ENCODE measurements around the gene SLC23A1.

SLC23A1 gene

GRCh38 chr5:139416651-139417050 is 33.6 kb upstream of the SLC23A1 start:
- Histone ChIP-seq H3K27me3 (ENCODE audit: insufficient read depth, poor library complexity, severe bottlenecking) (no peaks in the 10 kb centered on the region), H3K4me3 (replicated peaks; ENCODE audit: insufficient read depth, low read length) (no peak overlapping the region), H3K27ac (replicated peaks) (no peak overlapping the region)
- no peak for TF ChIP-seq GABPA (IDR thresholded peaks at IDR 0.05; ENCODE audit: low read depth)
- no peak for TF ChIP-seq CTCF (IDR thresholded peaks at IDR 0.05; ENCODE audit: insufficient read depth, low read length)
- TF ChIP-seq POLR2AphosphoS5 (IDR thresholded peaks at IDR 0.05; ENCODE audit: low read depth): no peak
- TF ChIP-seq SPI1 (IDR thresholded peaks at IDR 0.05; ENCODE audit: borderline replicate concordance, low read depth): no peak
- no peak for DNase-seq (ENCODE audit: low read depth in 1 of 2, low spot score in 1 of 2)

GRCh38 chr5:139415869-139416268 is 32.8 kb upstream of the SLC23A1 start:
- DNase-seq (ENCODE audit: low read depth in 1 of 2, low spot score in 1 of 2): no peak
- Histone ChIP-seq H3K4me3 (replicated peaks; ENCODE audit: insufficient read depth, low read length) (no peak overlapping the region), H3K27ac (replicated peaks) (no peak overlapping the region), H3K27me3 (ENCODE audit: insufficient read depth, poor library complexity, severe bottlenecking) (no peaks in the 10 kb centered on the region)
- TF ChIP-seq CTCF (IDR thresholded peaks at IDR 0.05; ENCODE audit: insufficient read depth, low read length) (no peak), REST (IDR thresholded peaks at IDR 0.05; ENCODE audit: insufficient replicate concordance, low read depth) (no peak), SPI1 (IDR thresholded peaks at IDR 0.05; ENCODE audit: borderline replicate concordance, low read depth) (no peak), POLR2AphosphoS5 (IDR thresholded peaks at IDR 0.05; ENCODE audit: low read depth) (no peak)

- Histone ChIP-seq H3K27ac (replicated peaks) (no peak overlapping the region), H3K27me3 (ENCODE audit: insufficient read depth, poor library complexity, severe bottlenecking) (no peaks in the 10 kb centered on the region), H3K4me3 (replicated peaks; ENCODE audit: insufficient read depth, low read length) (no peak overlapping the region)
- DNase-seq (ENCODE audit: low read depth in 1 of 2, low spot score in 1 of 2): no peak
- TF ChIP-seq CTCF (IDR thresholded peaks at IDR 0.05; ENCODE audit: insufficient read depth, low read length) (no peak), SPI1 (IDR thresholded peaks at IDR 0.05; ENCODE audit: borderline replicate concordance, low read depth) (no peak), POLR2AphosphoS5 (IDR thresholded peaks at IDR 0.05; ENCODE audit: low read depth) (no peak), GABPA (IDR thresholded peaks at IDR 0.05; ENCODE audit: low read depth) (no peak), REST (IDR thresholded peaks at IDR 0.05; ENCODE audit: insufficient replicate concordance, low read depth) (no peak)
Observed at GRCh38 chr5:139415221-139415861, 32.2 kb upstream of the SLC23A1 start.

Data from HL-60 (cell line).